ENCODE results near the gene LRRN2. TPM values are rescaled to one million over a fixed set of nuclear protein-coding genes. Genes with fewer than 3 reads are reported as not detected.

The LRRN2 gene
- polyA plus RNA-seq, 1 of the 3 experiments (the other 2 are of a cell fraction) = not detected

DNA sequence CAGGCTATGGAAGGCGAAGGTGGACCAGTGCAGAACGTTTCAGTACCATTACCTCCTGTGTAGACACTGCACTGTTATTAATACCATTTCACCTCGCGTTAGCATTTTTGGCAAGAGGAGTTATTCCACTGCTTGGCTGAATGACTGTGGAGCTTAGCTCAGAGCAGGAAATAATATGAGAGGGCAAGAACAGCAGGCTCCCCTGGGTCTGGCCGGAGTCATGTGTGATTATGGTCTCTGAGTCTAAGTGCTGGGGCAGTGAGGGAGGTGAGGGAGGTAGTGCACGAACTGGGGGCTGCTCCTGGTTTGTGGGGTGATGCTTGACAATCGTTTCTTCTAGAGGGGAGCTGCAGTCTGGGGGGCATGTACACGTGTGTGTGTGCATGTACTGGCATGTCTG is 86.4 kb downstream of the LRRN2 start:
- H3K27ac ChIP-seq (ENCODE audit: low read depth in 2 of 2, low read length in 1 of 2) = no peak overlapping the region
- TF ChIP-seq, protein P1, sequence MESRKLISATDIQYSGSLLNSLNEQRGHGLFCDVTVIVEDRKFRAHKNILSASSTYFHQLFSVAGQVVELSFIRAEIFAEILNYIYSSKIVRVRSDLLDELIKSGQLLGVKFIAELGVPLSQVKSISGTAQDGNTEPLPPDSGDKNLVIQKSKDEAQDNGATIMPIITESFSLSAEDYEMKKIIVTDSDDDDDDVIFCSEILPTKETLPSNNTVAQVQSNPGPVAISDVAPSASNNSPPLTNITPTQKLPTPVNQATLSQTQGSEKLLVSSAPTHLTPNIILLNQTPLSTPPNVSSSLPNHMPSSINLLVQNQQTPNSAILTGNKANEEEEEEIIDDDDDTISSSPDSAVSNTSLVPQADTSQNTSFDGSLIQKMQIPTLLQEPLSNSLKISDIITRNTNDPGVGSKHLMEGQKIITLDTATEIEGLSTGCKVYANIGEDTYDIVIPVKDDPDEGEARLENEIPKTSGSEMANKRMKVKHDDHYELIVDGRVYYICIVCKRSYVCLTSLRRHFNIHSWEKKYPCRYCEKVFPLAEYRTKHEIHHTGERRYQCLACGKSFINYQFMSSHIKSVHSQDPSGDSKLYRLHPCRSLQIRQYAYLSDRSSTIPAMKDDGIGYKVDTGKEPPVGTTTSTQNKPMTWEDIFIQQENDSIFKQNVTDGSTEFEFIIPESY (IDR thresholded peaks at IDR 0.05; ENCODE audit: borderline replicate concordance, low read depth) = no peak
- TF ChIP-seq MAX (IDR thresholded peaks at IDR 0.05; ENCODE audit: low read depth) (no peak), NFIC (IDR thresholded peaks at IDR 0.05; ENCODE audit: borderline replicate concordance) (no peak), EP300 (IDR thresholded peaks at IDR 0.05; ENCODE audit: borderline replicate concordance in 1 of 2, low read depth in 1 of 2, low read length in 1 of 2) (no peak), FOXJ3 (CRISPR knock-in tag; IDR thresholded peaks at IDR 0.05) (no peak), MXI1 (IDR thresholded peaks at IDR 0.05; ENCODE audit: low read depth, low read length) (no peak), USF2 (IDR thresholded peaks at IDR 0.05; ENCODE audit: borderline replicate concordance, low read depth, low read length) (no peak), RXRA (IDR thresholded peaks at IDR 0.05; ENCODE audit: borderline replicate concordance, low read depth) (no peak), RFX5 (IDR thresholded peaks at IDR 0.05; ENCODE audit: low read length) (no peak), EZH2phosphoT487 (IDR thresholded peaks at IDR 0.05; ENCODE audit: borderline replicate concordance, low read depth) (no peak), GABPA (IDR thresholded peaks at IDR 0.05; ENCODE audit: low read depth) (no peak), CTCF (IDR thresholded peaks at IDR 0.05) (no peak), IRF3 (IDR thresholded peaks at IDR 0.05; ENCODE audit: low read depth, low read length) (no peak), NRF1 (IDR thresholded peaks at IDR 0.05; ENCODE audit: low read depth, low read length) (no peak), PBX3 (IDR thresholded peaks at IDR 0.05) (no peak), TCF12 (IDR thresholded peaks at IDR 0.05) (no peak), ELF1 (IDR thresholded peaks at IDR 0.05) (no peak), POLR2AphosphoS5 (IDR thresholded peaks at IDR 0.05; ENCODE audit: low read depth, low read length) (no peak), GATA2 (CRISPR knock-in tag; IDR thresholded peaks at IDR 0.05) (no peak)
- TF ChIP-seq, protein P2, sequence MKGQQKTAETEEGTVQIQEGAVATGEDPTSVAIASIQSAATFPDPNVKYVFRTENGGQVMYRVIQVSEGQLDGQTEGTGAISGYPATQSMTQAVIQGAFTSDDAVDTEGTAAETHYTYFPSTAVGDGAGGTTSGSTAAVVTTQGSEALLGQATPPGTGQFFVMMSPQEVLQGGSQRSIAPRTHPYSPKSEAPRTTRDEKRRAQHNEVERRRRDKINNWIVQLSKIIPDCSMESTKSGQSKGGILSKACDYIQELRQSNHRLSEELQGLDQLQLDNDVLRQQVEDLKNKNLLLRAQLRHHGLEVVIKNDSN (IDR thresholded peaks at IDR 0.05; ENCODE audit: borderline replicate concordance, low read depth) = no peak

More for the DNA sequence above, 86.4 kb downstream of the LRRN2 start:
- no peaks in the 10 kb centered on the region for H3K79me2 ChIP-seq (ENCODE audit: insufficient read depth)
- no peaks in the 10 kb centered on the region for H3K4me1 ChIP-seq (ENCODE audit: control insufficient read depth in 1 of 2, insufficient read depth in 2 of 2, low read depth in 1 of 2, low read length in 1 of 2)
- no peaks in the 10 kb centered on the region for H3F3A ChIP-seq (replicated peaks; ENCODE audit: insufficient read depth)
- no peaks in the 10 kb centered on the region for H3K9me2 ChIP-seq
- H3K9me3 ChIP-seq = no peaks in the 10 kb centered on the region
- no peaks in the 10 kb centered on the region; the same call in 1 of the 2 replicates for H3K27me3 ChIP-seq (ENCODE audit: insufficient read depth)
- DNase-seq = no peak
- H3K4me2 ChIP-seq = no peak overlapping the region
- 67% methylated on average over 5 of the region's 8 CpGs for WGBS (ENCODE audit: low lambda C conversion rate)
- no peaks in the 10 kb centered on the region for H3K36me3 ChIP-seq (replicated peaks in 1 of 2; ENCODE audit: control insufficient read depth in 1 of 2, insufficient read depth in 2 of 2, low read length in 1 of 2)
- H2AFZ ChIP-seq (ENCODE audit: low read depth) = no peak overlapping the region
- H3K9ac ChIP-seq = no peak overlapping the region
- ChIA-PET CTCF (interaction anchor here (0.7 to 1.3 kb wide), 3 partner anchors 25 to 173 kb away, joined by 3 to 4 read pairs (median 3); no protein-coding TSS in a partner anchor), POLR2A (no interaction called here)
- H4K20me1 ChIP-seq (ENCODE audit: insufficient read depth) = no peaks in the 10 kb centered on the region
- H3K4me3 ChIP-seq (ENCODE audit: low read depth in 2 of 2, low read length in 1 of 2) = no peak overlapping the region
